ENCODE measurements around the gene DIO3. TPM values are rescaled to one million over a fixed set of nuclear protein-coding genes. Genes with fewer than 3 reads are reported as not detected.
"Not testable (repeated sequence)": the region's sequence is repeated elsewhere in the genome, so short reads cannot be mapped to it uniquely, and the experiment has no call there.

Gene DIO3
- total RNA-seq, 1 experiment from 2014 or later, result not detected

DNA sequence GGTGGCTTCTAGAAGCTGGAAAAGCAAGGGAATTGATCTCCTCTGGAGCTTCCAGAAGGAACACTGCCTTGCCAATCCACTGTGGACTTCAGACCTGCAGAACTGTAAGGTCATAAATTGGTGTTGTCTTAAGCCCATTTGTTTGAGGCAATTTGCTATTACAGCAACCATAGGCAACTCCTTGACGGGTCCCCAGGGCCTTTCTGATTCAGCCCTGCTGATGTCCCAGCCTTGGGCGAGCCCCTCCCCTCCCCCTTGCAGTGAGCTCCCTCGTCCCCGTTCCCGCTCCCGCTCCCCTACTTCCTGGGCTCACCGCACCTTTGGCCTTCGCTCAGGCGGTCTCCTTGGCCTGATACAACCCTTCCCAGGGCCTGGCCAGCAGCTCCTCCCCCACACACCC is 18.9 kb upstream of the DIO3 start:
- no peak for DNase-seq (ENCODE audit: low spot score)

DNA sequence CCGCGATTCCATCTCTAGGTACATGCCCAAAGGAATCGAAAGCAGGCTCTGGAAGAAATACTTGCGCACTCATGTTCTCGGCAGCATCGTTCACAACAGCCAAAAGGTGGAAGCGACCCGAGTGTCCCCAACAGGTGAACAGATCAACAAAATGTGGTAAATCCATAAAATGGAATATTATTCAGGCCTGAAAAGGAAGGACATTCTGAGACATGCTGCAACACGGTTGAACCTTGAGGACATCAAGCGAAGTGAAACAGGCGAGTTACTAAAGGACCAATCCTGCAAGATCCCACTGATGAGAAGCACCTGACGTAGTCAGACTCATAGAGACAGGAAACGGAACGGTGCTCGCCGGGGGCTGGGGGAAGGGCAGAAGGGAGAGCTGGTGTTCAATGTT is 17.5 kb upstream of the DIO3 start:
- DNase-seq (ENCODE audit: low spot score), result no peak

DNA sequence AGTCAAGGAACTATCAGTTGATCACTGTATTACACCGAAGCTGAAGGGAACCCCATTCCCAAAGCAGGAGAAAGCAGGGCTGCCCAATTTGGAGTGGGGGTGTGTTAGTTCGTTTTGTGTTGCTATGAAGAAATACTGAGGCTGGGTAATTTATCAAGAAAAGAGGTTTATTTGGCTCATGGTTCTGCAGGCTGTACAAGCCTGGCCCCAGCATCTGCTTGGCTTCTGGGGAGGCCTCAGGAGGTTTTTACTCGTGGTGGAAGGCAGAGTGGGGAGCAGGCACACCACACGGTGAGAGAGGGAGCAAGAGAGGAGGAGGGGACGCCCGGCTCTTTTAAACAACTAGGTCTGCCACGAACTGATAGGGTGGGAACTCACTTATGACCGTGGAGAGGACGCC is 16.7 kb upstream of the DIO3 start:
- DNase-seq (ENCODE audit: low spot score), result no peak

DNA sequence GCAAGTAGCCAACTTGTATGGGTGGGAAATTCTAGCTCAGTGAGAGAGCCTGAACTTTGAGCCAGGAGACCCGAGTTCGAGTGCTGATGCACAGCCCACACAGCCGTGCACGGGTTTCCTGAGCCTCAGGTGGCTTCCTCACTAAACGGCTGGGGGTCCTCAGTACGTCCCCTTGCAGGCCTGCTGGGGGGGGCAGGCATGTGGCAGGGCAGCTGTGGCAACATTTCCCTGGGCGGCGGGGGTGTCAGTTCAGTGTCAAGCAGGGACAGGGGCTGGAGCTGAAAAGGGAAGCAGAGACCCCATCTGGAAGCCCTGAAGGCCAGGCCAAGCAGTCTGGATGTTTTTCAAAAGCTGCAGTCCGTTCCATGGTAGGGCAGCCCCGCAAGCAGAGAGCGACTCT is 14.6 kb upstream of the DIO3 start:
- DNase-seq (ENCODE audit: low spot score), result no peak

DNA sequence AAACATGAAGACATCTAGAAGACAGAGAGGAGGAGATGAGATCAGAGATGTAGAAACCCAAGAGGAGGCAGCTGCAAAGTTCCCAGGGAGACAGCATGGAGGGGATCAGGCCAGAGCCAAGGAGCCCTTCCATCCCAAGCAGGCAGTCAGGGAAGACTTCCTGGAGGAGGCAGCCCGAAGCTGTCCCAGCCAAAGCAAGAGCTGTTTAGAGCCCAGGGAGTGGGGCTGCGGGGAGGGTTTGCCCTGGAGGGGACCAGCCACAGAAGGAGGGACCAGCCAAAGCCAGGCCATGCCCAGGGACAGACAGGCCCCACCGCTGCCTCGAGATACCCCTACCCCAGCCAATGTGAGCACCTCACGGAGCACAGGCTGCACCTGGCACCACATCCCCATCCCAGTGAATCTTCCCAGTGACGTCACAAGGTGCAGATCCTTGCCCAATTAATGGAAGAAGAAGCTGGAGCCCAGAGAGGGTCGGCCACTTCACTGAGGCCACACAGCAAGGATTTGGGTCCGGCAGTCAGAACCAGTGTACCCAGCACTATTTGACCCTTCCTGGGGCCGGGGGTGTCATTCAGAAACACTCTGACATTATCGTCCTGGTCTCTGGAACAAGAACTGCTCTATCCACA is 14.1 kb upstream of the DIO3 start:
- DNase-seq (ENCODE audit: low spot score), result no peak

DNA sequence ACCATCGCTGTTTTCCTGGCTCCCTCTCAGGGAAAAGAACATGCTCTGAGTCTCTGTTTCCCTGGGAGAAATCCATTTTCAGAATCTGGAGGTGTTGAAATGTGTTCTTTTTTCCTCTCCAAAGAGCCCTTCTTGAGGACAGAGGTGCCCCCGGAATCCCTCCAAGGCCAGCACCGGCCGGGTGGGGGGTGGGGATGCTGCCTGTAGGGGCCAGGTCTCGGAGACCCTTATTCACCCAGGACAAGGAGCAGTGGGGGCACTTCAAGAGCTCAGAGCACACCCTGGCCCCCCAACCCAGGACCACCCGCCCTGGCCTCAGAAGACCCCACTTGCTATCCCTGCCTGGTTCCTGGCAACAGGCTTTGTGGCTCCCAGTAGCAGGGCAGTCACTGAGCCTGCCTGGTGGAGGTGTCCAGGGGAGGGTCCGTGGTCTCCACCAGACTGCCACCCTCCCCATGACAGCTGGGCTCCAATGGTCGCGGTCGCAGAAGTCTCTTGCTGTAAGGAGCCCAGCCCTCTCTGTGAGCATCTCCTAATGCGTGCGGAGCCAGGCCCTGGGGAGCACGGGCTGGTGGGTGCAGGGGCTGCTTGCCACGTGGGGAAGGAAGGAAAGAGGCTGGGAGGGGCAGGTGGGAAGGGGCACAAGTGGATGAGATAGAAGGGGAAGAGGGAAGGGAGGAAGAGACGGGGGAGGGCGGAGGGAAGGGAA is 13.2 kb upstream of the DIO3 start:
- no peak for DNase-seq (ENCODE audit: low spot score)

DNA sequence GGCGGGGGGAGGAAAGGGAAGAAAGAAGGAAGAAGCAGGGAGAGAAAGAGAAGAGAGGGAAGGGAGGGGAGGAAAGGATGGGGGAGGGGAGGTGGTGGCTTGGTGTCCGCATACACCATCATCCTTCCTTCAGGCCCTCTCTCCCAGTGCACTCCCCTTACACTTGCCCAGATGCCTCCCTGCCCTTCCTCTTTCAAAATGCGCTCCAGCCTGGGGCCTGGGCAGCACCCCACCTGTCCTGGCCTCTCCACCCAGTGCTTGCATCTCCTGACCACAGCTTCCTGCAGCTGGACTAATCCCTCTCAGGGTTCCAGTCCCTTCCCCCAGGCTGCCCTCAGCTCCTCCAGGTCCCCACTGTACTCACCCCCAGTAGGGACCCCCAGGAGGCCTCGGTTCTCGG is 12.6 kb upstream of the DIO3 start:
- DNase-seq (ENCODE audit: low spot score), result no peak

DNA sequence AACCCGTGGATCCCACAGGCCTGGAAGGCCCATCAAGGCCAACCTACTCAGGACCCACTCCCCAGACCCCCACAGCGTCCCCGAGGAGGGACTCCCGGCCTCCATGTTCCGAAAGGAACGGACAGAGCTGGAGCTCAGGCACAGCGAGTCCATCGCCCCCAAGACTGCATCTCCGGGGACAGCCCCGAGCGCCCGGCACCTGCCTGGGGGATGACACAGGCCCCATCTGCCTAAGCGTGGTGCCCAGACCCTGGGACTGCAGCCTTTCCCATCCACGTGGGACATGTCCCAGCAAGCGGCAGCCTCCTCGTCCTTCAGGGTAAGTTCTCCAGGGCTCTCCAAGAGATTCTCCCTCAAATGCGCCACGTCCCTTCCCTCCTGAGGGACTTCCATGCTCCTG is 12.1 kb upstream of the DIO3 start:
- DNase-seq (ENCODE audit: low spot score), result no peak

DNA sequence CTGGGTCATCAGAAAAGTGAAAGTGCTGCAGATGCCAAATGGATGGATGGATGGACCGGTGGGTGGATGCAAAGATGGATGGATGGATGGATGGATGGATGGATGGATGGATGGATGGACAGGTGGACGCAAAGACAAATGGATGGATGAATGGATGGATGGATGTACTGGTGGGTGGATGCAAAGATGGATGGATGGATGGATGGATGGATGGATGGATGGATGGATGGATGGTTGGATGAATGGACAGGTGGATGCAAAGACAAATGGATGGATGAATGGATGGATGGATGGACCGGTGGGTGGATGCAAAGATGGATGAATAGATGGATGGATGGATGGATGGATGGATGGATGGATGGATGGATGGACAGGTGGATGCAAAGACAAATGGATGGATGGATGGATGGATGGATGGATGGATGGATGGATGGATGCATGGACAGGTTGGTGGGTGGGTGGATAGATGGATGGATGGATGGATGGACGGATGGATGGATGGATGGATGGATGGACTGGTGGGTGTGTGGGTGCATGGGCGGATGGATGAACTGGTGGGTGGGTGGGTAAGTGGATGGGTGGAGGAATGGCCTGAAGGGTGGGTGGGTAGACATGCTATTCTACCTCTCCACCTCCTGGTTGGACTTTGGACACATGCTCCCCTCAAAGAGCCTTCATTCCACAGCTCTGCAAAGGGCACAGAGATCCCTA is 10.9 kb upstream of the DIO3 start:
- DNase-seq (ENCODE audit: low spot score), result not testable (repeated sequence)

DNA sequence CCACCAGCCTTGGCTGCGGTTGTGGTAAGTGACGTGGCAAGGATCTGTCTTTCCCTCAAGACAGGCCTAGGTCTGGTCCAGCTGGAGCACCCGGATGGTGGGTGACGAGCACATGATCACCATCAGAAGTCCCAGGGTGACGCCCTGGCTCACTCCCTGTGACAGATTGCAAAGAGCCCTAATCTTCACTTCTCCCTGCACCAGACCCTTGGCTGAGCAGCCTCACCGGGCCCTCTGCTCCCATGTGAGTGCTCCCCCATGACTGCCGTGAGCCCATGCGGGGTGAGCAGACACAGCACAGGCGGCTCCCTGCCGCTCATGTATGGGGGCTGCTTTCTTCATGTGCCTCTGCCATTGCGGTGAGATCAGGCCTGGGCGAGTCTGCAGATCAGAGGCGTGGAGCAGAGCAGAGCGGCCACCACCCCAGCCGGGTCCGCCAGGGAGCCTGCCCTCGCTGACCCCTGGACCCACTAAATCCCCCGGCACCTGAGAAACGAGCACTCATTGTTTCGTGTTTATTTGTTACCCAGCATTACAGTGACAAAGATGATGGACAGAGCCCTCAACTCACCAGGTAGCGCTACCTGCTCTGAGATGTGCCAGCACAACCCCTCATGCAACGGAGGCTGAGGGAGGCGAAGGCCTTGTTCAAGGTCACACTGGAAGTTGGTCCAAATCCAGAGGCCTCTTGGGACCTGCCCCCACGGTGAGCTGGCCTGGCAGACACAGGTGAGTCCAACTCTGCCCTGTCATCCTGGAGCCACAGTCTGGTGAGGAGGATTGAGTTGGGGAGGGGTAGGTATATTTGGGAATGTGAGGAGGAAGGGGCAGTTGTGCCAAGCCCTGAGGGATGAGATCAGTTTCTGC is 9.3 kb upstream of the DIO3 start:
- DNase-seq (ENCODE audit: low spot score), result no peak

DNA sequence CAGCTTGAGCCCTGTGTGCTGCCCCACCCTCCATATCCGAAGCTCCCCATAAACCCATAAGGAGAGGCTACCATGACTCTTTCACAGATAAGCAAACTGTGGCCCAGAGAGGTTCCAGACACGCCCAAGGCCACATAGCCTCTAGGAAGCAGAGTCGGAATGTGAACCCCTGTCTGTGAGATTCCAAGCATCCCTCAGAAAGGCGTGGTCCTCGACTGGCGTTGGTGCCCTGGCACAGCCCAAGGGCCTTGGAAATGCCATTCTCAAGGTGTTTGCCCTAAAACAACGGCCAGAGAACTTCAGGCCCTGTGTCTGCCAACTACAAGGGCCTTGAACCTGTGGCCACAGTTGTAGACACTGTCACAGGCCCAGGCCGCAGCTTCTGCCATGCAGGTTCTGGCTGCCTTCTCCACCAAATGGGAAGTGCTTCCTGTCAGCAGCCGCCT is 8.5 kb upstream of the DIO3 start:
- no peak for DNase-seq (ENCODE audit: low spot score)

DNA sequence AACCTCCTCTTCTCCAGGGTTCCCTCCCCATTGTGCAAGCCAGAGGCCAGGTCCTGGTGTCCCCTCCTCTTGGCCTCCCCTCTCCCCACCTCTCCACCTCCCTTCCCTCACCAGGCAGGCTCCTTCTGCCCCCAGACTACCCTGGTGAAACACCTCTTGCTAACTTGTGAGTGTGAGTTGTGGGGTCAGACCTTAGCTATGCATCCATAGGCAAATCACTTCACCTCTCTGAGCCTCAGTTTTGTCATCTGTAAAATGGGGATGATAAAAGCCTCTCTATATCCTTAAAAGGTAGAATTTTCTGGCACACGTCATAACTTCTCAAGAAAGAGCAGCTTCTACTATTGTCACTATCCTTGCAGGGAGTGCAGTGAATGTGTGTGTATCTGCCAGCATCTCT is 7.9 kb upstream of the DIO3 start:
- no peak for DNase-seq (ENCODE audit: low spot score)

DNA sequence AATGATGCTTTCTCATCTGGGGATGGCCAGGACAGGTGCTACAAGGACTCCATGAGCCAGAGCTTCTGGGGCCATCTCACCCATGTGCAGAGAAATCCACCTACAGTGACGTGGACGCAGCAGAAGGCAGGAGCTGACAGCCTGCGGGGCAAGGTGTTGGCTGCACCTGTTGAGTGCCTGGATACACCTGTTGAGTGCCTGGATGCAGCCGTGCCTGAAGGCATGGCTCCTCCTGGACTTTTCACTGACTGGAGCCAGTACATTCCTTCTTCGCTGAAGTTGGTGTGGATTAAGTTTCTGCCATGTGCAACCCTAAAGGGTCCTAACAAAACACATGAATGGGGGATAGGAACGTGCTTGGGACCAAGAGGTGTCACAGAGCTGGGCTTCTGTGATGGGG is 7.4 kb upstream of the DIO3 start:
- DNase-seq (ENCODE audit: low spot score), result no peak

DNA sequence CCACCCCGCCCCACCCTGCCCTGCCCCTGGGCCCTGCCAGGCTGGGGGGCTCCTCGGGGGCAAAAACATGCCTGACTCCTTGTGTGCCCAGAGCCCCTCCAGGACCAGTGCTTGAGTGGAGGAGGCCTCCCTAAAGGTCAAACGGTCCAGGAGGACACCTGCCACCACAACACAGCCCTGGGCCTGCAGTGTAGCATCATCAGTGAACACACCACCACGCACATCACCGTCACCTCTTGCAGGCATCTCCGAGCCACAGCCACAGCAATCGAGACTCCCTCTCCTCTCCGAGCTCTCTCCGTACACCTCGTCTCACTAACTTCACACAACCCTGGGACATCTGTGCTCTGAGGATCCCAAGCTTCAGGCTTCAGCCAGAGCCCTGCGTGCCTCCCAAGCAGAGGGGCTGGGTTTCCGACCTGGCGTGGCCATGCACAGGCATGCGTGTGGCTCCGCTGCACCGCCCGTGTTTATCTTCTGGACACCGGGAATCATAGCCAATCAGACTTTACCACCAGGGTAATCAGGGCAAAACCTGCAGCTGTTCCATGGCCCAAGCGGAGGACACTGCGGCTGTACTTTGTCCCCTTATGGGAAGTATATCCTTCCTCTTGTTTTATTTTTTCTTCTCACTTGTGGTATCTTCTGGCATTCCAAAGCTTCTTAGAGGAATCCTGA is 6.2 kb upstream of the DIO3 start:
- DNase-seq (ENCODE audit: low spot score), result no peak

DNA sequence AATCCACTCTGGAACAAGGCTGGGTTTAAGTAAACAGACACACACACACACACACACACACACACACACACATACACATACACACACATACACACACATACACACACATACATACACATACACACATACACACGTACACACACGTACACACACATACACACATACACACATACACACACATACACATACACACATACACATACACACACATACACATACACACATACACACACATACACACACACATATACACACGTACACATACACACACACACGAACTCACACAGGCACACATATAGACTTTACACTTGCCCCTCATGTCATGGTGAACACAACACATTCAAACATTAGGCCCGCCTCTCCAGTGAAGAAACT is 5.6 kb upstream of the DIO3 start:
- not testable (repeated sequence) for DNase-seq (ENCODE audit: low spot score)

DNA sequence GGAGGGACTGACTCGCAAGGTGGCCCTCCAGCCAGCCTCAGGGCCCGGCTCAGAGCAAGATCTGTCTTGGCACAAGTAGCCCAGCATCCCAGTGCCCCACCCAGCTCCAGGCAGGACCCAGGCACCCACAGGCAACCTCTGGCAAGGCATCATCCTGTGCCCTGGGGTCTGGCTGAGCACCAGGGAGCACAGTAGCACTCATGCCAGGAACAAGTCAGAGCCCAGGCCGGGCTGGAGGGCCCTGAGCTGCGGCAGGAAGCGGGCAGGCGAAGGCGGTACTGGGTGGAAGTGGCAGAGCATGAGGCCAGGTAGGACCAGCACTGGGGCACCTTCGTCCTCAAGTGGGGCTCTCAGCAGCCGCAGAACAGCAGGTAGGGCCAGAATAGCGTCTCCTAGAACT is 5.2 kb upstream of the DIO3 start:
- no peak for DNase-seq (ENCODE audit: low spot score)

DNA sequence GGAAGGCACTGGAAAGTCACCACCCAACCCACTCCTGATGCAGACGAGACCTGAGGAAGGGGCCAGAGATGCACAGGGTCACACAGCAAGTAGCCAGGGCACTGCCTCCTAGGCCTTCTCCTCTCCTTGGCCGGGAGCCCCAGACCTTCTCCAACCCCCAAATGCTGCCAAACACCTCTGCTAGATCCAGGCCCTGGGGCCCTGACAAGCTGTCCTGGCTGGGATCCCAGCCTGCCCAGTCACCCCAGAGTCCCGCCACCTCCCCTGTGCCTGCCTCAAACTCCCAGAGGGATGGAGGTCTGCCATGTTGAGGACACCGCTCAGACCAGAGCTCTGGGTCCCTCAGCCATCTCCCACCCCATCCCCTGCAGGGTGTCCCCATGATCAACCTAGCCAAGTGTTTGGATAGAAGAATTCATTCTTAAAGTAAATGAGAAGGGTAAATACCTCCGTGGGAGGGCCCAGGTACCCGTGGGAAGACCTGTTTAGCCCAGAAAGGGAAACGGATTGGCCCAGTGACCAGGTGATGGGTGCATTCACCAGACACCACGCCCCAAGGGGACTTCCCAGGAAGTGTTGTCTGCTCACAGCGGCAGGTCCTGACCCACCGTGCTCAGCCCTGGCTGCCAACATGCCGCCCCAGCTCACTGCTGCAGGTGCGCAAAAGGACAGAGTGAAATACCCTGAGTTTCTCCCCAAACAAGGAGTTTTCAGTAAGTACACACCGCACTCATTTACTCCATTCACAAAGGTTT is 4.6 kb upstream of the DIO3 start:
- no peak for DNase-seq (ENCODE audit: low spot score)

DNA sequence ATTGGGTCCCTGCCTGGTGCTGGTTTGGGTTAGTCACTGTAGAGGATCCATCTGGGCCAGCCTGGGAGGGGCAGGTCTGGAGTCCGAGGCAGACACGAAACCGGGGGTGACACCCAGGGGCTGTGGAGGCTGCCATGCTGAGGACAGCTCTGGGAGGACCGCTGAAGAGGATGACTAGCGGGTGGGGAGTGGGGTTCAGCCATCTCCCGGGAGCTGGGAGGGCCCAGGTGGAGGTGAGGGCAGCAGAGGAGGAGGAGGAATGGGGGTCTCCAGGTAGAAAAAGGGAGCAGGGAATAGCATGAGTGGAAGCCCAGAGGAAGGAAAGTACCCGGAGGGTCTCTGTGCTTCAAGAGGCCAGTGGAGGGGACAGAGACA is 4.0 kb upstream of the DIO3 start:
- no peak for DNase-seq (ENCODE audit: low spot score)

DNA sequence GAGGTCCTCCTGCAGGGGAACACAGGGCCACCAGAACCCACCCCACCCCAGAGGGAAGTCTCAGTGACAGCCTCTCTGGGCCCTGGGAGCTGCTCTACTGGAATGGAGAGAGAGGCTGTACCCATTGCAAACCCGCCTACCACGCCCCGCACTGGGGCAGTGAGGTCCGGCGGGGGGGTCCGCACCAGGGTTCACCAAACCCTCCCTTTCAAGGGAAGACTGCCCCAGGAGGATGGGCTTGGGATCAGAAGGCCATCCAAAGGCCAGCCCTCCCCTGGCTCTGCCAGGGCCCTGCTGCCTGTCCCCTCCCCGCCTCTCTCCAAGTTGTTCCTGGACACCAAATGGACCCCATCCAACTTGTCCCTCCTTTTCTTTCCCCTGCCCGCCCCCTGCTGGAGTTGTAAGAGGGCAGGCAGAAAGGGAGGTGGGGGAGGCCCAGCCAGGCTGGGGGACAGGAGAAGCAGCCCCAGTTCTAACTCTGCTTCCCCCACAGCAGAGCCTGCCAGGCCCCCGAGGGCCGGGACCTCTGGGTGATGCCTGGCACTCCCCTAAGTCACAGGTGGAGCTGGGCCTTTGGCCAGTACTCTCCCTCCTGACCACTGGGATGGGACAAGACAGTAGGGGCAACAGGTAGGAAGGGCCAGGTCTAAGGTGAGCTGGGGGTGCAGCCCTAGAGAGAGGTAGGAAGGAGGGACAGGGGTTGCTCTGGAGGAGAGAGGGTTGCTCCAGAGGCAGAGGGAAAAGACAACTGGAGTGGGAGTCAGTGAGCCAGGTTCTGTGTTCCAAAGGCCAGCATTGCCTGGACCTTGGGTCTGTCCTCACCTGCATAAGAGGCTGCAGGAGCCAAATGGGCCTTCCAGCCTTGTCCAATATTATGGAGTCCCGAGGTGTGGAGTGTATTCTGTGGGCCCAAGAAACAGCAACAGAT is 3.2 kb upstream of the DIO3 start:
- DNase-seq (ENCODE audit: low spot score), result no peak

DNA sequence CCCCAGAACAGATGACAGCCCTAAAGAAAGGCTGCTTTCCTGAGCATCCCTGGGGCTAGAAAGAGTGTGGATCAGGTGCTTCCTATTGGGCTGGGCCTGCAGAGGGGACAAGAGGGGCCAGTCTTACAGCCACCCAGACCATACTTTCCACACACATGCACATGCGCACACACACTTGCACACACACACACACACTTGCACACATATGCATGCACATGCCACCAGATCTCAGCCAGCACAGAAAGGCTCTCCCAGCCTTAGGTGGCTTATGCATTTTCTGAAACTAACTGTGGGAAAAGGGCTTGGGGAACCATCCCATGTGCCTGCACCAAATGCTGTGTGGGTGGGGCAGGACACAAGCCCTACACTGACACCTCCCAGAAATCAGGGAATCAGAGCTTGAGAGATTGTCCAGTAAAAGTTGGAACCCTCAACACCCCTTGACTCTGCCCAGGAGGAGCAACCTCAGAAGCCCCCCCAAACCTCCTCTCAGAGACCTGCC is 2.5 kb upstream of the DIO3 start:
- DNase-seq (ENCODE audit: low spot score), result no peak
